ENCODE data around the gene FTH1. TPM values are rescaled to one million over a fixed set of nuclear protein-coding genes. Genes with fewer than 3 reads are reported as not detected.

FTH1 gene
- total and polyA plus RNA-seq, 2 of the 13 experiments (the other 11 are each of a cell fraction or from before 2014, with no cell fraction given) = 607 to 760 TPM

DNA sequence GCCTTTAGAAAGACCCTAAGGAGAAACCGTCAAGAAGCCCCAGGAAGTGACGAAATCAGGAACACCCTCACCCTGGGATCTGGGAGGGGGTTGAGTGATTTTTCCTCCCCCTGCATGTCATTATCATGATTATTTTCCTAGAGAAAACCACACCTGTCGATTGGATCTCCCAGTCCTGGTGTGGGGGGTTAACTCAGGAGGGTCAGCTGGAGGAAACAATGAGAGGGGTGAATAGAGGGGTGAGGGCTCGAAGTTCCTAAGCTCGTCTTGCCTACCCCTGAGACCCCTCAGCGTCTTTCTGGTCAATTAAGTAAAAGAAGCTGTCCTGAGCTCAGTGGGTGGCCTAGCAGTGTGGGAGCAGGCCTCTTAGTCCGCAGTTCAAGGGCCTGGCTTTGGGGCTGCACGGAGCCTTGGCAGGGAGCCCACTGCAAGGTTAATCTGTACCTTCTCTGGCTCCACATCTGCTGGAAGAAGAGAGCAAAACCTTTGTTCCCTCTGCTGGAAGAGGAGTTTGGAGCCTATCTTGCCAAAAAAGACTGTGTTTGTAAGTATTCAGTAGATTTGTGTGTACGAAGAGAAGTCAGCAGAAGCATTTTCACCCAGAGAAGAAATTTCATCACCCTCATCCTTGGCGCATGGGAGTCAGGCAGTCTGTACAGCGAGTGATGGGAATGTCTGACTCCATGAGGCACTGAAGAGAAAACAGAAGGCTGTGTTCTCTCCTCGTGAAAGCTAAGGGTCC, 34.2 kb upstream of the FTH1 start (continued):
- TF ChIP-seq, protein P1, sequence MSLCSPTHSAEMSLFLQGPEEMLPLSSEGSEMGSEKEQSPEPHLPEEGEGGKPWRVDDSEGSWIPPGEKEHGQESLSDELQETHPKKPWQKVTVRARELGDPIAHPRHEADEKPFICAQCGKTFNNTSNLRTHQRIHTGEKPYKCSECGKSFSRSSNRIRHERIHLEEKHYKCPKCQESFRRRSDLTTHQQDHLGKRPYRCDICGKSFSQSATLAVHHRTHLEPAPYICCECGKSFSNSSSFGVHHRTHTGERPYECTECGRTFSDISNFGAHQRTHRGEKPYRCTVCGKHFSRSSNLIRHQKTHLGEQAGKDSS (CRISPR knock-in tag; IDR thresholded peaks at IDR 0.05; ENCODE audit: borderline replicate concordance, low read depth) = no peak
- TF ChIP-seq, protein P2, sequence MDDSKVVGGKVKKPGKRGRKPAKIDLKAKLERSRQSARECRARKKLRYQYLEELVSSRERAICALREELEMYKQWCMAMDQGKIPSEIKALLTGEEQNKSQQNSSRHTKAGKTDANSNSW (CRISPR knock-in tag; IDR thresholded peaks at IDR 0.05; ENCODE audit: borderline replicate concordance) = no peak
- TF ChIP-seq IRF2 (CRISPR knock-in tag; IDR thresholded peaks at IDR 0.05) (peak; percentile 50; the same call in 1 of the 2 replicates), MBD4 (IDR thresholded peaks at IDR 0.05; ENCODE audit: borderline replicate concordance, low read length) (no peak), ZNF780A (CRISPR knock-in tag; IDR thresholded peaks at IDR 0.05) (no peak), ASH2L (IDR thresholded peaks at IDR 0.05; ENCODE audit: insufficient read length, low read depth, low read length) (peak; percentile 56), MIER3 (CRISPR knock-in tag; IDR thresholded peaks at IDR 0.05; ENCODE audit: borderline replicate concordance) (peak; percentile 72; the same call in 1 of the 2 replicates), NR2F6 (IDR thresholded peaks at IDR 0.05) (peak; percentile 21), NR2F6 (CRISPR knock-in tag; IDR thresholded peaks at IDR 0.05) (peak; percentile 31), ZSCAN20 (CRISPR knock-in tag; IDR thresholded peaks at IDR 0.05; ENCODE audit: borderline replicate concordance) (no peak), PCBP1 (IDR thresholded peaks at IDR 0.05; ENCODE audit: borderline replicate concordance, low read depth, low read length) (no peak), ZEB1 (IDR thresholded peaks at IDR 0.05; ENCODE audit: insufficient replicate concordance, low read depth) (no peak), TP53 (CRISPR knock-in tag; conservative IDR thresholded peaks at IDR 0.05) (peak; percentile 81; the same call in 1 of the 2 replicates), RELA (CRISPR knock-in tag; IDR thresholded peaks at IDR 0.05) (no peak), NFRKB (IDR thresholded peaks at IDR 0.05) (no peak)
- TF ChIP-seq, protein P3, sequence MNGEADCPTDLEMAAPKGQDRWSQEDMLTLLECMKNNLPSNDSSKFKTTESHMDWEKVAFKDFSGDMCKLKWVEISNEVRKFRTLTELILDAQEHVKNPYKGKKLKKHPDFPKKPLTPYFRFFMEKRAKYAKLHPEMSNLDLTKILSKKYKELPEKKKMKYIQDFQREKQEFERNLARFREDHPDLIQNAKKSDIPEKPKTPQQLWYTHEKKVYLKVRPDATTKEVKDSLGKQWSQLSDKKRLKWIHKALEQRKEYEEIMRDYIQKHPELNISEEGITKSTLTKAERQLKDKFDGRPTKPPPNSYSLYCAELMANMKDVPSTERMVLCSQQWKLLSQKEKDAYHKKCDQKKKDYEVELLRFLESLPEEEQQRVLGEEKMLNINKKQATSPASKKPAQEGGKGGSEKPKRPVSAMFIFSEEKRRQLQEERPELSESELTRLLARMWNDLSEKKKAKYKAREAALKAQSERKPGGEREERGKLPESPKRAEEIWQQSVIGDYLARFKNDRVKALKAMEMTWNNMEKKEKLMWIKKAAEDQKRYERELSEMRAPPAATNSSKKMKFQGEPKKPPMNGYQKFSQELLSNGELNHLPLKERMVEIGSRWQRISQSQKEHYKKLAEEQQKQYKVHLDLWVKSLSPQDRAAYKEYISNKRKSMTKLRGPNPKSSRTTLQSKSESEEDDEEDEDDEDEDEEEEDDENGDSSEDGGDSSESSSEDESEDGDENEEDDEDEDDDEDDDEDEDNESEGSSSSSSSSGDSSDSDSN (CRISPR knock-in tag; IDR thresholded peaks at IDR 0.05) = peak; percentile 49; the same call in 1 of the 2 replicates
- TF ChIP-seq, protein P4, sequence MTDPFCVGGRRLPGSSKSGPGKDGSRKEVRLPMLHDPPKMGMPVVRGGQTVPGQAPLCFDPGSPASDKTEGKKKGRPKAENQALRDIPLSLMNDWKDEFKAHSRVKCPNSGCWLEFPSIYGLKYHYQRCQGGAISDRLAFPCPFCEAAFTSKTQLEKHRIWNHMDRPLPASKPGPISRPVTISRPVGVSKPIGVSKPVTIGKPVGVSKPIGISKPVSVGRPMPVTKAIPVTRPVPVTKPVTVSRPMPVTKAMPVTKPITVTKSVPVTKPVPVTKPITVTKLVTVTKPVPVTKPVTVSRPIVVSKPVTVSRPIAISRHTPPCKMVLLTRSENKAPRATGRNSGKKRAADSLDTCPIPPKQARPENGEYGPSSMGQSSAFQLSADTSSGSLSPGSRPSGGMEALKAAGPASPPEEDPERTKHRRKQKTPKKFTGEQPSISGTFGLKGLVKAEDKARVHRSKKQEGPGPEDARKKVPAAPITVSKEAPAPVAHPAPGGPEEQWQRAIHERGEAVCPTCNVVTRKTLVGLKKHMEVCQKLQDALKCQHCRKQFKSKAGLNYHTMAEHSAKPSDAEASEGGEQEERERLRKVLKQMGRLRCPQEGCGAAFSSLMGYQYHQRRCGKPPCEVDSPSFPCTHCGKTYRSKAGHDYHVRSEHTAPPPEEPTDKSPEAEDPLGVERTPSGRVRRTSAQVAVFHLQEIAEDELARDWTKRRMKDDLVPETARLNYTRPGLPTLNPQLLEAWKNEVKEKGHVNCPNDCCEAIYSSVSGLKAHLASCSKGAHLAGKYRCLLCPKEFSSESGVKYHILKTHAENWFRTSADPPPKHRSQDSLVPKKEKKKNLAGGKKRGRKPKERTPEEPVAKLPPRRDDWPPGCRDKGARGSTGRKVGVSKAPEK (CRISPR knock-in tag; IDR thresholded peaks at IDR 0.05; ENCODE audit: borderline replicate concordance) = no peak
- TF ChIP-seq, protein P5, sequence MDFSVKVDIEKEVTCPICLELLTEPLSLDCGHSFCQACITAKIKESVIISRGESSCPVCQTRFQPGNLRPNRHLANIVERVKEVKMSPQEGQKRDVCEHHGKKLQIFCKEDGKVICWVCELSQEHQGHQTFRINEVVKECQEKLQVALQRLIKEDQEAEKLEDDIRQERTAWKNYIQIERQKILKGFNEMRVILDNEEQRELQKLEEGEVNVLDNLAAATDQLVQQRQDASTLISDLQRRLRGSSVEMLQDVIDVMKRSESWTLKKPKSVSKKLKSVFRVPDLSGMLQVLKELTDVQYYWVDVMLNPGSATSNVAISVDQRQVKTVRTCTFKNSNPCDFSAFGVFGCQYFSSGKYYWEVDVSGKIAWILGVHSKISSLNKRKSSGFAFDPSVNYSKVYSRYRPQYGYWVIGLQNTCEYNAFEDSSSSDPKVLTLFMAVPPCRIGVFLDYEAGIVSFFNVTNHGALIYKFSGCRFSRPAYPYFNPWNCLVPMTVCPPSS (IDR thresholded peaks at IDR 0.05) = no peak
- TF ChIP-seq, protein P6, sequence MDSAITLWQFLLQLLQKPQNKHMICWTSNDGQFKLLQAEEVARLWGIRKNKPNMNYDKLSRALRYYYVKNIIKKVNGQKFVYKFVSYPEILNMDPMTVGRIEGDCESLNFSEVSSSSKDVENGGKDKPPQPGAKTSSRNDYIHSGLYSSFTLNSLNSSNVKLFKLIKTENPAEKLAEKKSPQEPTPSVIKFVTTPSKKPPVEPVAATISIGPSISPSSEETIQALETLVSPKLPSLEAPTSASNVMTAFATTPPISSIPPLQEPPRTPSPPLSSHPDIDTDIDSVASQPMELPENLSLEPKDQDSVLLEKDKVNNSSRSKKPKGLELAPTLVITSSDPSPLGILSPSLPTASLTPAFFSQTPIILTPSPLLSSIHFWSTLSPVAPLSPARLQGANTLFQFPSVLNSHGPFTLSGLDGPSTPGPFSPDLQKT (CRISPR knock-in tag; IDR thresholded peaks at IDR 0.05; ENCODE audit: borderline replicate concordance) = no peak

Data from HepG2 (cell line).